Subcutaneous adipose tissue (tissue), 4 donors: ENCODE results near the gene NAV2. TPM values are rescaled to one million over a fixed set of nuclear protein-coding genes. Genes with fewer than 3 reads are reported as not detected.

Source experiments
- CTCF ChIP-seq: fragments of 450-650 bp; IDR thresholded peaks from one replicate; pipeline ENCODE4 v1.5.1; 2016; ENCODE audit warnings: low read depth, mild to moderate bottlenecking, control low read depth, antibody characterized with exemption, moderate library complexity
- total RNA-seq, 4 donors: library from RNA; depleted of rRNA; stranded (reverse); fragments of >200 nt; gene quantifications; one replicate each; pipeline ENCODE4 v1.1.0, GENCODE V29; 2016

The NAV2 gene
- total RNA-seq, 4 donors from 2014 or later = 13.6 to 31.5 (median 27.8) TPM

- no peak for TF ChIP-seq CTCF
These were observed 57.6 kb downstream of the NAV2 start for GRCh38 chr11:19770277-19770676.

- no peak for TF ChIP-seq CTCF
These were observed 58.8 kb downstream of the NAV2 start for GRCh38 chr11:19771463-19771862.

- no peak for TF ChIP-seq CTCF
These were observed 59.8 kb downstream of the NAV2 start for GRCh38 chr11:19772480-19772879.

- no peak for TF ChIP-seq CTCF
These were observed 61.7 kb downstream of the NAV2 start for GRCh38 chr11:19774329-19774728.

- TF ChIP-seq CTCF = no peak
These were observed 62.4 kb downstream of the NAV2 start for GRCh38 chr11:19774817-19775580.

- no peak for TF ChIP-seq CTCF
These were observed 63.0 kb downstream of the NAV2 start for GRCh38 chr11:19775622-19776021.

GRCh38 chr11:19777039-19777376 lies 64.4 kb downstream of the NAV2 start:
- no peak for TF ChIP-seq CTCF
